Measurements from ENCODE around the gene AMMECR1. TPM values are rescaled to one million over a fixed set of nuclear protein-coding genes. Genes with fewer than 3 reads are reported as not detected.

AMMECR1 gene
- total and polyA plus RNA-seq, 12 donors = 0.59 to 1.8 (median 0.99) TPM

GRCh38 chrX:110163488-110163887 lies 154.4 kb downstream of the AMMECR1 start:
- H3K36me3 ChIP-seq = peaks cover 0 to 6% (median 0%) of the 10 kb centered on the region in 9 donors
- H3K27ac ChIP-seq = no peak overlapping the region
- WGBS, 2 donors = 51 to 58% methylated on average over 3 of the region's 3 CpGs
- intact Hi-C loops (cut with DNase I) = loop anchor here in 3 of 10 donors (5.0 to 10.0 kb wide), 2 partner anchors 151 to 154 kb away; partner anchors contain the start of gene AMMECR1 (in 3 of the 3)
- H3K9me3 ChIP-seq = no peaks in the 10 kb centered on the region
- no peak overlapping the region for H3K4me3 ChIP-seq
- no peak for ATAC-seq
- peaks cover 0 to 11% (median 5%) of the 10 kb centered on the region in 9 donors for H3K4me1 ChIP-seq
- DNase-seq = no peak
- H3K27me3 ChIP-seq = peaks cover 0 to 15% (median 0%) of the 10 kb centered on the region in 7 donors
- TF ChIP-seq, protein P1, sequence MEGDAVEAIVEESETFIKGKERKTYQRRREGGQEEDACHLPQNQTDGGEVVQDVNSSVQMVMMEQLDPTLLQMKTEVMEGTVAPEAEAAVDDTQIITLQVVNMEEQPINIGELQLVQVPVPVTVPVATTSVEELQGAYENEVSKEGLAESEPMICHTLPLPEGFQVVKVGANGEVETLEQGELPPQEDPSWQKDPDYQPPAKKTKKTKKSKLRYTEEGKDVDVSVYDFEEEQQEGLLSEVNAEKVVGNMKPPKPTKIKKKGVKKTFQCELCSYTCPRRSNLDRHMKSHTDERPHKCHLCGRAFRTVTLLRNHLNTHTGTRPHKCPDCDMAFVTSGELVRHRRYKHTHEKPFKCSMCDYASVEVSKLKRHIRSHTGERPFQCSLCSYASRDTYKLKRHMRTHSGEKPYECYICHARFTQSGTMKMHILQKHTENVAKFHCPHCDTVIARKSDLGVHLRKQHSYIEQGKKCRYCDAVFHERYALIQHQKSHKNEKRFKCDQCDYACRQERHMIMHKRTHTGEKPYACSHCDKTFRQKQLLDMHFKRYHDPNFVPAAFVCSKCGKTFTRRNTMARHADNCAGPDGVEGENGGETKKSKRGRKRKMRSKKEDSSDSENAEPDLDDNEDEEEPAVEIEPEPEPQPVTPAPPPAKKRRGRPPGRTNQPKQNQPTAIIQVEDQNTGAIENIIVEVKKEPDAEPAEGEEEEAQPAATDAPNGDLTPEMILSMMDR (IDR thresholded peaks at IDR 0.05) = no peak

DNA sequence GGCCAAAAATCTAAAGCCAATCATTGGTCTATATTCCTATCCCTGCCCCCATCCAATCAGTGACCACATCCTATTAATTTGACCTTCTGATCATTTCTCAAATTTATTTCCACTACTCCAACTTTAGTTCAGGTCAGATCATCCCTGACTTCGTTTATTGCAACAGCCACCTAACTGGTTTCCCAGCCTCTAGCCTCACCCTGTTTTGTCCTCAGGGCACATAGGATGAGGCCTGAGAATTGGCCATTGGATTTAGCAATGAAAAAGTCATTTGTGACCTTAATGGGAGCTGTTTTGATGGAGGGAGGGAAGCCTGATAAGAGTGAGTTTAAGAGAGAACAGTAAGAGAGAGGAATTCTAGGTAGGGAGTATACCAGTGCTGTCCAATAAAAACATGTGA lies 155.0 kb downstream of the AMMECR1 start:
- ATAC-seq (no peak), DNase-seq (no peak)
- Histone ChIP-seq H3K27ac (no peak overlapping the region), H3K9me3 (no peaks in the 10 kb centered on the region), H3K27me3 (peaks cover 0 to 11% (median 0%) of the 10 kb centered on the region in 7 donors), H3K4me3 (no peak overlapping the region), H3K4me1 (peaks cover 0 to 11% (median 5%) of the 10 kb centered on the region in 9 donors), H3K36me3 (peaks cover 0 to 6% (median 0%) of the 10 kb centered on the region in 9 donors)
- TF ChIP-seq, protein P1 (IDR thresholded peaks at IDR 0.05) = no peak
- 79 to 87% methylated on average over 1 of the region's 1 CpG for WGBS, 2 donors
- intact Hi-C loops (cut with DNase I) = loop anchor here in 3 of 10 donors (5.0 to 10.0 kb wide), 2 partner anchors 152 to 154 kb away; partner anchors contain the start of gene AMMECR1 (in 3 of the 3)

- Histone ChIP-seq H3K27ac (no peak overlapping the region), H3K4me3 (no peak overlapping the region), H3K27me3 (peaks cover 0 to 9% (median 0%) of the 10 kb centered on the region in 7 donors), H3K36me3 (peaks cover 0 to 6% (median 0%) of the 10 kb centered on the region in 9 donors), H3K4me1 (peaks cover 0 to 11% (median 5%) of the 10 kb centered on the region in 9 donors), H3K9me3 (no peaks in the 10 kb centered on the region)
- intact Hi-C loops (cut with DNase I) = loop anchor here in 3 of 10 donors (5.0 to 10.0 kb wide), 2 partner anchors 153 to 155 kb away; partner anchors contain the start of gene AMMECR1 (in 3 of the 3)
- 92 to 97% methylated on average over 1 of the region's 1 CpG for WGBS, 2 donors
- TF ChIP-seq, protein P1 (IDR thresholded peaks at IDR 0.05) = no peak
- ATAC-seq (no peak), DNase-seq (no peak)
Measured at GRCh38 chrX:110162131-110162530, 155.8 kb downstream of the AMMECR1 start.

DNA sequence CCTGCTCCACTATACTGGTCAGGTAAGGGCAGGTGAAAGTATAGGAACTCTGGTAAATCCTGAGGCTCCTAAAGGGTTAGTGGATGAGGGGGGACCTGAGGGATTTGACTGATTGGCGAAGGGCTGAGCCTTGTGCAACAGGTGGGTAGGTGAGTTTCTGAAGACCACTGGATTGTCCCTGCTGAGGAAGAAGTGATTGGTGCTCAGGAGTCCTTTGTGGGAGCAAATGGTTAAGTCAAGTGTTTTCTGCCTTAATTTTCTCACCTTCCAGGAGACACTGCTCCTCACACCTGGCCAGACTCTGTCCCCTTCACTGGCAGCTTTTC lies 156.6 kb downstream of the AMMECR1 start:
- H3K27ac ChIP-seq = no peak overlapping the region
- no peak for ATAC-seq
- 100% methylated on average over 1 of the region's 1 CpG for WGBS, 2 donors
- intact Hi-C loops (cut with DNase I) = loop anchor here in 6 of 10 donors (2.0 to 10.0 kb wide), 4 partner anchors 153 to 251 kb away; partner anchors contain the start of gene AMMECR1 (in 3 of the 6)
- H3K9me3 ChIP-seq = no peaks in the 10 kb centered on the region
- no peak overlapping the region for H3K4me3 ChIP-seq
- H3K27me3 ChIP-seq = peaks cover 0 to 9% (median 0%) of the 10 kb centered on the region in 7 donors
- H3K36me3 ChIP-seq = peaks cover 0 to 6% (median 0%) of the 10 kb centered on the region in 9 donors
- TF ChIP-seq, protein P1 (IDR thresholded peaks at IDR 0.05) = no peak
- no peak for DNase-seq
- peaks cover 0 to 11% (median 5%) of the 10 kb centered on the region in 9 donors for H3K4me1 ChIP-seq
